Trophoblast cell (in vitro differentiated cells and primary cell): Measurements from ENCODE around the gene TEKT5.

Experiments used
- DNase-seq, 2 donors: peaks; one replicate each; pipeline ENCODE4 v3.0.0-alpha.2; 2016
- H2AFZ ChIP-seq: 2 replicates; pipeline ENCODE4 v1.6.1; 2013; ENCODE audit warnings: low read length, moderate library complexity, mild to moderate bottlenecking; ENCODE audit not compliant: insufficient read depth, poor library complexity
- H2AK5ac ChIP-seq: 2 replicates; pipeline ENCODE4 v1.6.1; 2013; ENCODE audit warnings: mild to moderate bottlenecking, low read length
- H2BK120ac ChIP-seq: 2 replicates; pipeline ENCODE4 v1.6.1; 2013; ENCODE audit warnings: low read length, mild to moderate bottlenecking, moderate library complexity; ENCODE audit not compliant: insufficient read depth, poor library complexity
- H2BK12ac ChIP-seq: 2 replicates; pipeline ENCODE4 v1.6.1; 2013; ENCODE audit warnings: mild to moderate bottlenecking, low read length, moderate library complexity
- H2BK5ac ChIP-seq: 2 replicates; pipeline ENCODE4 v1.6.1; 2013; ENCODE audit warnings: low read length, low read depth, moderate library complexity, mild to moderate bottlenecking; ENCODE audit not compliant: poor library complexity
- H3K14ac ChIP-seq: 2 replicates; pipeline ENCODE4 v1.6.1; 2013; ENCODE audit warnings: mild to moderate bottlenecking, low read length
- H3K18ac ChIP-seq: 2 replicates; pipeline ENCODE4 v1.6.1; 2013; ENCODE audit warnings: mild to moderate bottlenecking, low read length
- H3K23ac ChIP-seq: 2 replicates; pipeline ENCODE4 v1.6.1; 2013; ENCODE audit warnings: low read length
- H3K27ac ChIP-seq: 2 replicates; pipeline ENCODE4 v1.5.1; 2013; ENCODE audit warnings: low read depth, mild to moderate bottlenecking, inconsistent platforms, low read length, moderate library complexity
- H3K27me3 ChIP-seq: 2 replicates; pipeline ENCODE4 v1.6.1; 2013; ENCODE audit warnings: inconsistent platforms, mild to moderate bottlenecking, low read length, moderate library complexity; ENCODE audit not compliant: insufficient read depth
- H3K36me3 ChIP-seq, 2 experiments: 1 replicate in 1 of 2; 2 replicates in 1 of 2; pipeline ENCODE4 v1.6.1; 2013; ENCODE audit warnings: low read length in 2 of 2, mild to moderate bottlenecking in 2 of 2, moderate library complexity in 1 of 2; ENCODE audit not compliant: insufficient read depth in 2 of 2, control insufficient read depth in 1 of 2
- H3K4ac ChIP-seq: 2 replicates; pipeline ENCODE4 v1.6.1; 2013; ENCODE audit warnings: low read depth, mild to moderate bottlenecking, low read length, moderate library complexity
- H3K4me1 ChIP-seq, 2 experiments: 1 replicate in 1 of 2; 2 replicates in 1 of 2; pipeline ENCODE4 v1.6.1; 2013; ENCODE audit warnings: low read length in 2 of 2, mild to moderate bottlenecking in 2 of 2, moderate library complexity in 1 of 2; ENCODE audit not compliant: insufficient read depth in 2 of 2, control insufficient read depth in 1 of 2
- H3K4me2 ChIP-seq: 2 replicates; pipeline ENCODE4 v1.6.1; 2013; ENCODE audit warnings: inconsistent platforms, mild to moderate bottlenecking, low read length, moderate library complexity
- H3K4me3 ChIP-seq: 2 replicates; pipeline ENCODE4 v1.5.1; 2013; ENCODE audit warnings: mild to moderate bottlenecking, low read depth, low read length, inconsistent platforms
- H3K79me1 ChIP-seq: one replicate; pipeline ENCODE4 v1.6.1; 2013; ENCODE audit warnings: low read length
- H3K79me2 ChIP-seq: 2 replicates; pipeline ENCODE4 v1.6.1; 2013; ENCODE audit warnings: low read length, mild to moderate bottlenecking; ENCODE audit not compliant: control insufficient read depth, insufficient read depth, poor library complexity
- H3K9ac ChIP-seq: 2 replicates; pipeline ENCODE4 v1.6.1; 2013; ENCODE audit warnings: mild to moderate bottlenecking, low read length
- H3K9me3 ChIP-seq: 2 replicates; pipeline ENCODE4 v1.6.1; 2013; ENCODE audit warnings: low read depth, mild to moderate bottlenecking, control low read depth, inconsistent platforms, low read length; ENCODE audit not compliant: insufficient read depth
- H4K12ac ChIP-seq: 2 replicates; pipeline ENCODE4 v1.6.1; 2013; ENCODE audit warnings: low read depth, mild to moderate bottlenecking, low read length, moderate library complexity
- H4K8ac ChIP-seq: 2 replicates; pipeline ENCODE4 v1.6.1; 2013; ENCODE audit warnings: low read depth, mild to moderate bottlenecking, low read length, moderate library complexity
- H4K91ac ChIP-seq: one replicate; pipeline ENCODE4 v1.6.1; 2013; ENCODE audit warnings: low read depth, mild to moderate bottlenecking, low read length, moderate library complexity
- WGBS: extraction: QIAGEN DNeasy Blood & Tissue Kit; methylation state at CpG from one replicate; pipeline ENCODE4 v1.1.7; 2013; ENCODE audit warnings: missing lambda C conversion rate; ENCODE audit not compliant: insufficient read length, insufficient coverage; ENCODE audit errors: extremely low coverage; 5-methylcytosine and 5-hydroxymethylcytosine counted together

The TEKT5 gene

DNA sequence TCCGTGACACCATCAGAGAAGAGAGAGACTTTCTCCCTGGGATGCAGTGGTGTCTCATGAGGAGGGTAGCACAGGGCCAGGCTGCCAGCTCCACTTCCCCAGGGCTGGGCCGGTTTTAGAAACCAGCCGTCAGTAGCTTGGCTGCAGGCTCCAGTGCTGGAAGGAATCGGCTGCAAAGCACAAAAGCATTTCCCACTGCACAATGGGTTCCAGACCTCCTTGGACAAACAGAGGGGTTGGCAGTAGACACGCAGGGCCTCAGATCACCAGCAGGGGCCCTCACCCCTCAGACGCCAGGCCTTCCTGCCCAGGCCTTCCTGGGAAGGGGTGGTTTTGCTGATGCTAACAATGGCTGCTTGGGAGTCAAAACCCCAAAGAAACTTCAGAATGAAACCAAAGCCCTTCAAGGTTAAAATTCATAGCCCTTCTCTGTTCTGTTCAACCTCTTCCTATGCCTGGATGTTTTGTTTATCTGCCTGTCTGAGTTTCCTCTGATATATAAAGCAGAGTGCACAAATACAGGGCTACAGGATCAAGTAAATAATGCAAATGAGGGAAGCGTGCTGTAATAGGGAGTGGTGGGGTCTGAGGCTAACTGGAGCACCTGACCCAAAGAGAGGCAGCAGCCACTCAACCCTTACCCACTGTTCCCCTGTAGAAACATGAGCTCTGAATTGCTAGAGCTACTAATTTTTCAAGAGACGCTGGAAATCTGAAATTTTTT is 26.2 kb downstream of the TEKT5 start:
- whole genome bisulfite sequencing: no CpG with 5 or more reads among the region's 8 CpGs

DNA sequence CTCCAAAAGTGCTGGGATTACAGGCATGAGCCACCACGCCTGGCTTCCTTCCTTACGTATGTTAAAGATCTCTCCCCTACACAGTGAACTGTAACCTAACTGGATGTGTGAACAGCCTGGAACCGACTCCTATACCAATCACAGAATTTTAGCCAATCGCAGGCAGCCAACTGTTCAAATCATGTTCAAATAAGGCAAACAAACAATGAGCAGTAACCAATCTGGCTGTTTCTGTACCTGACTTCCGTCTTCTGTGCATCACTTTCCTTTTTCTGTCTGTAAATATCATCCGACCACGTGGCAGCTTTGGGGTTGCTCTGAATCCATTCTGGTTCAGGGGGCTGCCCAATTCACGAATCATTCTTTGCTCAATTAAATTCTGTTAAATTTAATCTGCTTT is 27.5 kb downstream of the TEKT5 start:
- Histone ChIP-seq H2BK5ac (no peak overlapping the region), H2BK12ac (no peak overlapping the region), H3K4me1 (no peaks in the 10 kb centered on the region), H3K14ac (no peak overlapping the region), H3K4ac (no peak overlapping the region), H3K79me2 (no peaks in the 10 kb centered on the region), H3K9ac (no peak overlapping the region), H3K79me1 (no peaks in the 10 kb centered on the region), H4K8ac (no peak overlapping the region), H3K23ac (no peak overlapping the region), H4K91ac (no peak overlapping the region), H4K12ac (no peak overlapping the region), H2AFZ (no peak overlapping the region), H3K27ac (no peak overlapping the region), H3K18ac (no peak overlapping the region), H3K27me3 (no peaks in the 10 kb centered on the region), H3K9me3 (peaks cover 1% of the 10 kb centered on the region), H2AK5ac (no peak overlapping the region), H3K4me3 (no peak overlapping the region), H3K4me2 (no peak overlapping the region), H2BK120ac (no peak overlapping the region), H3K36me3 (no peaks in the 10 kb centered on the region)
- WGBS: no CpG with 5 or more reads among the region's 8 CpGs
- no peak for DNase-seq

More for the DNA sequence above, 26.2 kb downstream of the TEKT5 start:
- Histone ChIP-seq H4K12ac (no peak overlapping the region), H3K4me1 (no peaks in the 10 kb centered on the region), H3K4ac (no peak overlapping the region), H3K18ac (no peak overlapping the region), H3K23ac (no peak overlapping the region), H2AFZ (no peak overlapping the region), H3K9me3 (peaks cover 1% of the 10 kb centered on the region), H2BK12ac (no peak overlapping the region), H3K79me2 (no peaks in the 10 kb centered on the region), H2AK5ac (no peak overlapping the region), H4K91ac (no peak overlapping the region), H3K9ac (no peak overlapping the region), H3K27me3 (no peaks in the 10 kb centered on the region), H3K14ac (no peak overlapping the region), H3K79me1 (no peaks in the 10 kb centered on the region), H3K27ac (no peak overlapping the region), H2BK120ac (no peak overlapping the region), H2BK5ac (no peak overlapping the region), H3K36me3 (no peaks in the 10 kb centered on the region), H3K4me3 (no peak overlapping the region), H3K4me2 (no peak overlapping the region), H4K8ac (no peak overlapping the region)
- DNase-seq: no peak

GRCh38 chr16:10666291-10666690 is 28.4 kb downstream of the TEKT5 start:
- Histone ChIP-seq H3K23ac (no peak overlapping the region), H3K4me3 (no peak overlapping the region), H3K4me1 (no peaks in the 10 kb centered on the region), H3K9me3 (peaks cover 1% of the 10 kb centered on the region), H3K79me1 (no peaks in the 10 kb centered on the region), H3K27me3 (no peaks in the 10 kb centered on the region), H3K27ac (no peak overlapping the region), H3K9ac (no peak overlapping the region), H3K36me3 (no peaks in the 10 kb centered on the region), H3K79me2 (no peaks in the 10 kb centered on the region), H3K4ac (no peak overlapping the region), H3K18ac (no peak overlapping the region), H4K12ac (no peak overlapping the region), H2AFZ (no peak overlapping the region), H2BK5ac (no peak overlapping the region), H3K14ac (no peak overlapping the region), H2BK12ac (no peak overlapping the region), H4K8ac (no peak overlapping the region), H2AK5ac (no peak overlapping the region), H2BK120ac (no peak overlapping the region), H4K91ac (no peak overlapping the region), H3K4me2 (no peak overlapping the region)
- no peak for DNase-seq
- no CpG with 5 or more reads among the region's 4 CpGs for WGBS

DNA sequence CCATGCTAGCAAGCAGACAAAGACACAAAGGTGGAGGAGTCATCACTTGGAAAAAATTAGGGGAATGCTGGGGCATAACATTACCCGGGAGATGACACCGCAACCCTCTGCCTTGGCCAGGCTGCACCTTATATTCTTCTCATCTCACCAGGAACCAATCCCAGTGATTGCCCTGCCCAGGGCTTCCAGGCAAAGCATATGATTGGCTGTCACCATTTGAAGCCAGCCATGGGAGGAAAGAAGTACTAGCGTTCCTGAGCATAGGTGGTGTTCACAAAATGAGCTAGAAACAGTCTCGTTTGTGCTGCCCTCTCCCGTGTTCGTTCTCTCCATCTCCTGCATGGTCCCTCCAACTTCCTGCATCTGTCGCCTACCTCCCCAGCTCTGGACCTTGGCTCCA is 29.6 kb downstream of the TEKT5 start:
- Histone ChIP-seq H3K4me3 (no peak overlapping the region), H4K91ac (no peak overlapping the region), H4K8ac (no peak overlapping the region), H2BK120ac (no peak overlapping the region), H3K79me2 (no peaks in the 10 kb centered on the region), H3K27ac (no peak overlapping the region), H2BK12ac (no peak overlapping the region), H4K12ac (no peak overlapping the region), H3K9ac (no peak overlapping the region), H3K36me3 (no peaks in the 10 kb centered on the region), H2AK5ac (no peak overlapping the region), H3K14ac (no peak overlapping the region), H3K23ac (peak overlapping the region; percentile 4), H3K79me1 (no peaks in the 10 kb centered on the region), H2AFZ (no peak overlapping the region), H3K27me3 (no peaks in the 10 kb centered on the region), H3K18ac (no peak overlapping the region), H3K4me1 (no peaks in the 10 kb centered on the region), H3K9me3 (peaks cover 1% of the 10 kb centered on the region), H3K4me2 (no peak overlapping the region), H3K4ac (no peak overlapping the region), H2BK5ac (no peak overlapping the region)
- peak; percentile 28 to 49 for DNase-seq
- no CpG with 5 or more reads among the region's 7 CpGs for WGBS
